ENCODE results near the gene LBH.

Gene LBH

DNA sequence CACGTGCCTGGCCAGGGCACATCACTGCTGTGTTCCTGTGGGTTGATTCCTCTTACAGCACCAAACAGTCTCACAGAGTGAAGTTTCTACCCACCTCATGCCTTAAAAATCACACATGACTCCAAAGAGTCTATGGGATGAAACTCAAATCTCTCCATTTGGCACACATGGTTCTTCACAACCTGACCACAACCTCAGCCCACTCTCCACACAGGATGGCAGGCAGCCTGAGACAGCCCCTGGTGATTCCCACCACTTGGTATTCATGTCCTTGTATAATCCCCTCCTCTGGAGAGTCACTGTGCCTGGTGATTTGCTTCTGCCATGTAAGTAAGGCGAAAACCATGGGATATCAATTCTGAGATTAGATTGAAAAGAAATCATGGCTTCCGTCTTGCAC lies 46.2 kb downstream of the LBH start:
- DNase-seq: no peak

DNA sequence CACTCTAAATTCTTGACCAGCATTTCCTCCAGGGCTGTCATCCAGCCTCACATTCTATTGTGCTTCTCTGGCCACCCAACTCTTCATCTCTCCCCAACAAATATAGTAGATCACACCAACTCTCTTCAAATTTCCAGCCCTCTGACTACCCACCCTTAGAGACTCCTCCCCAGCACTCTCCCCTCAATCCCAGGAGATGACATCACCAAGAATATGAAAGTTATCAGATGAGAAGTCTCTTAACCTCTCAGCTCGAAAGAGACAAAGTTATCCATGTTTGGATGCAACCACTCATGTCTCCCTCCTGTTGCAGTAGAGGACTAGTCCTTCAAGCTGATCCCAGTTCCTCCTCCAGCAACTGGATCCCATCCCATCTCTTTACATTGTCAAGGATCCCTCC lies 47.1 kb downstream of the LBH start:
- no peak for DNase-seq

DNA sequence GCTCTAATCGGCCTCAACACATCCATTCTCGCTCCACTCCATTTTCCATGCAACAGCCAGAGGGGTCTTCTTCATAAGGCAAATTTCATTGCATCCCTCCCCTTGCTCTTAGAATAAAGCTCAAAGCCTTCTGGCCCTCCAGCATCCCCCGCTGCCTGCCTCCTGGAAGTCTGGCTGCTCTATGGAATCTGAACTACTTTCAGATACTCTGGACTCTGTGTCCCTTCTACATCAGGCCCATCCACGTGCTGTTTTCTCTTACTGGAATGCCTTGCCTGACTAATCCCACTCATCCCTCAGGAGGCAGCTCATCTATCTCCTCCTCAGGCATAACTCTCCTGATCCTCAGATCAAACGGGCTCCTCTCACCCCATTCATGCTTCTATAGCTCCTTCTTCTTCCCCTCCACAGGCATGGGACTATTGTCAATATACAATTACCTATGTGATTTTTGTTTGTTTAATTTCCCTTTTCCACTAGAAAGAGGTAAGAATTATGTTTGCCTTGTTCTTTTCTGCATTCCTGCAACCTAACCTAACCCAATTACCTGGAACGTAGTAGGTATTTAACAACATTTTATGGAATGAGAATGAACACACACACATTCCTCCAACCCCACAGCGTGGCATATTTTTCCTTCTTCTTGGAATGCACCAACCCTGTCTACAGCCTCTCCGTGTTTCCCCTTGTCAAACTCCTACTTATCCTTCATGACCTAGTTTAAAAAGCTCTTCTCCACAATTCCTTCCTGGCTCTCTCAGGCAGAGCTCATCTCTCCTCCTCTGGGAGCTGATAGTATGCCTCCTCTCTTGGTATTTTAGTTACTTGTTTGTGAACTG lies 49.5 kb downstream of the LBH start:
- DNase-seq: no peak

DNA sequence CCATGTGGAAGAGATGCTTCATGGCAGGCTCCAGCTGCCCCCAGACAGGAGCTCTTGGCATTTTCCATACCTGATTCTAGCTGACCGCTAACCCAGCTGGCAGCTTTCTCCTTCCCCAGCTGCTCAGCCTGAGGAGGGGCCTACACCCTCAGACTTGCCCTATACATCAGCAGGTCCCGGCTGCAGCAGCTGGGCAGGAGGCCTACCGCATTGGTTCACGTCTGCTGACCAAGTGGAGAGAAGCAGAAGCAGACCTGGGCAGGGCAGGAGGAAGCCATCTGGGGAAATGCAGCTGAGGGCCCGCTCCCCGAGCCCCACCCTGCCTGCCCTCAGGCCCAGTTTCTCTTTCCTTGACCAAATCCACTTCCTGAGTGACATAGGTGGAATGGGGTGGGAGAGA lies 50.7 kb downstream of the LBH start:
- DNase-seq: no peak

DNA sequence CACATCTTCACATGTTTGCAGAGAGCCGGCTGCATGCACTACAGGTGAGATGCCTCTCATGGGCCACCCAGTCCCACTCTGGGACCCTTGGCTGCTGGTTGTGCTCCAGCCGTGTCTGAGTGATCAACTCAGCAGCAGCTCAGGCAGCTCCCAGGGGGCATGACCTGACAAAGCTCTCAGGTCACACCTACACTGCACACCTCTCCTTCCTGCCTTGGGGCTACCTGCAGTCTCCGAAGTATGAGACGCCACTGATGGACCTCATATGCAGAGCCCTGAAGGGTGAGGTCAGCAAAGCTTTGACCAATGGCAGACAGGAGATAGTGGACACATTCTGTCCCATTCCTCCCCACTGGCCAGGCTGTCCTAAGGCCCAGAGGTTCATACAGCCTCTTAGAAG lies 51.4 kb downstream of the LBH start:
- DNase-seq: no peak

DNA sequence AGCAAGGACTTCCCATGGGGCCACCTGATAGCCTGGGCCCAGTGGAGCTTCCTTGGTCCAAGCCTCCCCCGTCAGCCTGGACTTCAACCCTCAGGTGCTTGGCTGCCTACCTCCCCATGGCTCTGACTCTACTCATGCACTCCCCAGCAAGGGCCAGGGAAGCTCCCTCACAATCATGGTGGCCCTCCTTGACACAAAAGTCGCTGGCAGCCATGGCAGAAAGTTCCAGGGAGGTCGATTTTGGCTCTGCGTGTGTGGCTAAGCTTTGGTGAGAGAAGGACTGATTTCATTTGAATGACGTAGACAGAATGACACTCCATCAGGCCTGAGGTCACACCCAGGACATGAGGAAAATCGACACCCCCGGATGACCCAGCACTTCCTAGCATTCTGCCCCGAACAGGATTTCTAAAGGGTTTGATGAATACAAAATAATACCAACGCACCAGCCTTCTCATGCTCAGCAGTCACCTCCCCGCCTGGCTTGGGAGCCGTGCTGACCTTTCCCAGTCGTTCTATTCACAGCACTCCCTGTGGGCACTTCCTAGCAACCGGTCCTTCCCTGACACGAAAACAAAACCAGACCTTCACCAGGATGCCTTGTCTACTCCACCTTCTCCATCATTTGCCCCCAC lies 52.7 kb downstream of the LBH start:
- no peak for DNase-seq

DNA sequence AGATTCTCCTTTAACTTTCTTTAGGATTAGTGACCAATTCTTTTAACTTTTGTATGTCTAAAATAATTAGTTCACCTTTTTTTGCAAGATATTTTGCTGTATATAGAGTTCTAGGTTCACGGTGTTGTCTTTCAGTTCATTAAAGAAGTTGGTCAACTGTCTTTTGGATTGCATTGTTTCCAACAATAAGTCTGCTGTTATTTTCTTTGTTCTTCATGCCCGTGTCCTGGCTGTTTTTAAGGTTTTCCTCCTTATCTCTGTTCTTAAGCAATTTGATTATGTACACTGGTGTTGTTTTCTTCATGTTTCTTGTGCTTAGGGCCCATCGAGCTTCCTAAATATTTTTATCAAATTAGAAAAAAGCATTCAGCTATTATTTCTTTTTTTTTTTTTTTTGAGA lies 54.4 kb downstream of the LBH start:
- DNase-seq: no peak

DNA sequence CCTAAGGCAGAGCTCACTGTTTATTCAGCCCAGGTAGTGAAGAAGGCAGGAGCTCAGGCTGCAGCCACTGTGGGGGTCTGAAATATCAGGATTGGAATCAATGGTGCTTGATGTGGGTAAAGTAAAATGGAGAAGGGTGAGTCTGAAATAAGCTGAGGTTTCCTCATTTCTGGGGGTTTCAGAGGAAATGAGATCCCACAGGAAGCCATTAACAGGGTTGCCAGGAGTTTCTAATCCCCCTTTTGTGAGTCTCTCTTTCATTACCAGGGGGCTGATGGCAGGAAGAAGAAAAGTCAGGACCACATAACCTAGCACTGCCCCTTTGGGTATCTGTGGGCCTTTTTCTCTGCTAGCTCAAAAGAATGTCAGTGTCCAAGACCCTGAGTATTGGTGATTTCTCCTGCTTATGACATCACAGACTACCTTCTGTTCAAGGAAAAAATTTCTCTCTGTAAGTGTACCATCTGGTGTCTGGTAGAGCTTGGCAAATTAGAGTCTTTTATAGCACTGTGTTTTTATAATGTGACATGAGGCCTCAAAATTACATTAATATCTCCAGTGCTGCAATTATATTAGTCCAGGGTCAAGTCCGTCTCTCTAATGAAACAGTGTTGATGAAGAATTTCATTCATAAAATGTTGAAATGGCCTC lies 56.0 kb downstream of the LBH start:
- no peak for DNase-seq

DNA sequence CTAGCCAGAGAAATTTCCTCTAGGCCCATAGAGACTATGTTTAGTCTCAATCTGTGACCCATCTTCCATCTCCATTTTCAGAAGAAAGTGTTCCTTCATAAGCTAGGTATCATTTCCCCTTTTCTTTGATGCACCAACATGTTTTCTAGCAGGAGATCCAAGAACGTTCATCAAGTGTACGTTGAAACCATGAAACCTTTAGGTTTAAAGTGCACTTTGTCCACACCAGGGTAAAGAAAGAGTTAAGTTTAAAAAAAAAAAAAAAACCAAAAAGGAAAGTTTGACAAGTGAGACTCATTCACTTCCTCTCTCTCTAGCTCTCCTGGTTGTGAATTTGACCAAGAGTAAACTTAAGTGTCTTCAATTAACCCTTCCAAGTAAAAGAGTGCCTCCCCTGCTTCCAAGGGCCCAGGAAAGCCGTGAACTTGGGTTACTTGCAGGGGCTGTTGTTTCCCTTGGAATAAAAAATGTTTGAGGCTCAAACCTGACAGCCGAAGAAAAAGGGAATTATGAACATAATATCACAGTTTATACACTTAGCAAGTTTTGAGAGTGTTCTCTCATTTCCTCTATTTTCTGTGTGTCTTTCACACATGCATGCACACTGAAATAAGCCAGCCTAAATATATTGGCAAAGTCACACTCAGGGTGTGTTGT lies 56.7 kb downstream of the LBH start:
- no peak for DNase-seq

DNA sequence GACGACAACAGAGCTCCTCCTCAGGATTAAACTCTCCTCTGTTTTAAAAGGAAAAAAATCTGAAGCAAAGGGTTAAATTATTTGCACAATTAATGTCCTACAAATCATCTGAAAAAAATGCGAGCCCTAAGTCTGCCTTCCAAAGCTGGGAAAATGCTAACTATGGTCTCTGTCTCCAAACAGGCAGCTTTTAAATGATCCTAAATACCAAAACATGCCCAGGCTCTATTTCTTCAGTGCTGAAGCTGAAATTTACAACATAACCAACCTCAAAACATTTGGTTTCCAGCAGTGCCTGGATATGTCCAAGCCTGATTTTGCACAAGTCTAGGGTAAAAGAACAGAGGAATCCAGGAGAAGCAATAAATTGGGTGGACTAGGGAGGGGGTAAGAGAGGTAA lies 57.2 kb downstream of the LBH start:
- no peak for DNase-seq

DNA sequence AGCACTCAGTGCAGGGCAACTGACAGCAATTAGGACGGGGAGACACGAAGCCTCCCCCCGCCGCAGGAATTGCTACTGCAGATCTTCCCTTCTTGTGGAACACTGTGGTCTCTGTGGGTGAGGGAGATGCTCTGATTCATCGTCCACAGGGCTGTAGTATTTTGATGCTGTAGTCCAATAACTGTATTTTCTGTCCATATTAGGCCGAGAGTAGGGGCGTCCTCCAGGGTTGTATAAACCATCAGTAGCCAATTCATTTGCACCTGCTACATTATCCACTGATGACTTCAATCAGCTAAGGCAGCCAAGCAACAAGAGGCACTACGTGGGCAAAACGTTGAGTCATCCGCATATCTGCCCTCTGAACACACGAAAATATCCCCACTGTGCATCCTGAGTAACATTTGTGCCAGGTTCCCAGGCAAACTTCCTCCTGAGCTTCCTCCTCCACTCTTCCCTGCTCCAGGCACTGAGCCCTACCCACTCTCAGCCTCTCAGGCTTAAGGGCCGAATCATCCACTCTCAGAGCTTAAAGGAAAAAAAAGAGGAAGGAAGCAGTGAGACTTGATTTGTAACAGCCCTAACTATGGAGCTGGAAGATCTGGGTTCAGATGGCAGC lies 62.1 kb downstream of the LBH start:
- no peak for DNase-seq

DNA sequence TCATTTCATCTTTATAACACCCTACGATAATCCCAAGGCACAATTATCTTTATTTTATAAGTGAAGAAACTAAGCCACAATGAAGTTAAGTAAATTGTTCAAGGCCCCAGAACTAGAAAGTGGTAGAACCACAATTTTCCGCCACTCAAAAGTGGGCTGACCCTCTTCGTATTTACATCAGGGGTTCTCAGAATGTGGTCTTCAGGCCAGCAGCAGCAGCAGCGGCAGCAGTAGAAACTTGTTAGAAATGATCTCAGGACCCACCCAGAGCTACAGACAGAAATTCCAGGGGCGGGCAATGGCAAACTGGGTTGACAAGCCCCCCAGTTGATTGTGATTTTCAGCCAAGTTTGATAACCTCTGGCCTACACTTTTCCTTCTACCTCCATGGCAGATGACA lies 62.8 kb downstream of the LBH start:
- no peak for DNase-seq

DNA sequence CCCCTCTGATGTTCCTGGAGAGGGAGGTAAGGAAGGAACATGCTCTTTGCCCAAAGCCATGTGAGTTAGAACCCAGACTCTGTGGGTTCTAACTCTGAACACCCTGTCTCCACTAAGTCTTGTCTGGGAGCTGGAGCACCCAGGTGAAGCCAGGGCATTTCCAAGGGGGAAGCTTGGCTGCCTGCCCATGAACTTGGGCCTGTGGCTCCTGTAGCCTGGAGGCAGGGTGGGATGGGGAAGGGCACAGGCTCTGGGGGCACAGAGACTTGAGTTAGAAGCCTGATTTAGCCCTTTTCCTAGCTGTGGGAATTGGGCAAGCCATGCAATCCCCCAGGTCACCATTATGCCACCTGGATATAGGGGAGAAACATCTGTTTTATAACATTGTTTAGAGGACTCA lies 65.2 kb downstream of the LBH start:
- DNase-seq: no peak

DNA sequence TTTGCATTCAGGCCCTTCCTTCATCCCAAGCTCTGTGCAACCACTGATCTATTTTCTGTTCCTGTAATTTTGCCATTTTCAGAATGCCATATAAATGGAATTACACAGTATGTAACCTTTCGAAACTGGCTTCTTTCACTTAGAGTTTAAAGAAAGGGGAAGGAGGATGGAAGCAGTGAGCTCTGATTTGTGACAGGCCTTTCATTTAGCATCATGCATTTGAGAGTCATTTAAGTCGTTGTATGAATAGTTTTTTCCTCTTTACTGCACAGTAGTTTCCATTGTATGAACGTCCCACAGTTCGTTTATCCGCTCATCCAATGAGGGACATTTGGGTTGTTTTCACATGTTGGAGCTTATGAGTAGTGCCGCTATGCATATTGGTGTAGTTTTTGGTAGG lies 67.0 kb downstream of the LBH start:
- no peak for DNase-seq

DNA sequence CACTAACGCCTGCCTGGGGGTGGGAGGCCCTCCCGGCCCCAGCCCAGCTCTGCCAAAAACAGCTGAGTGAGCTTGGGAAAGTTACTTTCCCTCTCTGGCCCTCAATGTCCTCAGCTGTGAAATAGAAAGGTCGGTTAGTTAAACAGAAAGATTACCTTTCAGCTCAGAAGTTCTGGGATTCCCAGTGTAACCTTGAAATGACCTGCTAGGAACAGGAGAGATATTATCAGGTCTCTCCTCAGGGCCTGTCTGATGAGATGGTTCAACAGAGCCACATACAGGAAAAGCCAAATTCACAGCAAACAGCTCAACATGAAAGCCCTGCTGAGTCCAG lies 68.8 kb downstream of the LBH start:
- DNase-seq: no peak

DNA sequence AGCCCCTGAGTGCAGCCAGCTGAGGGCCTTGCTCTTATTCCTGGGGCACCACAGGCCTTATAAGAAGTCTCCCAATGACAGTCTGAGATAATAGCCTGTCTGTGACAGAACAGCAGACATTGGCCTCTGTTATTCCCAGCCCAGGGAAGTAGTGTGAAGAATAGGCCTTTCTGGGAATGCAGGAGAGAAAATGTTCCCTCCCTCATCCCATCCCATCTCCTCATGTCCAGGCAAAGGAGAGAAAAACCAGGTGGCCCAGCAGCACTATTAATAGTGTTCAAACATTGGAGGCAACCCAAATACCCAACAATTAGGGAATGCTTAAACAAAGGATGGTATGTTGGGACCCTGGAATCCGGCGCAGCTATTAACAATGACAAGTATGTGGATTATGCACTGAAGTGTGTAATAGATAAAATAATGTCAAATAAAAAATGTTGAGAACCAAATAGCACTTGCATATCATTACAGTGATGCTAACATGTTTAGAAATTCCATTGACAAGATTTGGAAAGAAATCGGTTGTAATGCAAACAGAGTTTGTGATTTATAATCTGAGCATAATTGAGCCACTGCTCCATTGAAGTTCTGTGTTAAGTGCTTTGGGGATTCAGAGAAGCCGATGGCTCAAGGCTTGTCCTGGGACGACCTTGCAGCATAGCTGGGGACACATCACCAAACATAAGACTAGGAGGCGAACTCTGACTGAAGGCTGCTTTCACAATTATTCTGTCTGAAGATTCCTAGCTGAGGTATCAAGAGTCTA lies 69.3 kb downstream of the LBH start:
- DNase-seq: no peak

DNA sequence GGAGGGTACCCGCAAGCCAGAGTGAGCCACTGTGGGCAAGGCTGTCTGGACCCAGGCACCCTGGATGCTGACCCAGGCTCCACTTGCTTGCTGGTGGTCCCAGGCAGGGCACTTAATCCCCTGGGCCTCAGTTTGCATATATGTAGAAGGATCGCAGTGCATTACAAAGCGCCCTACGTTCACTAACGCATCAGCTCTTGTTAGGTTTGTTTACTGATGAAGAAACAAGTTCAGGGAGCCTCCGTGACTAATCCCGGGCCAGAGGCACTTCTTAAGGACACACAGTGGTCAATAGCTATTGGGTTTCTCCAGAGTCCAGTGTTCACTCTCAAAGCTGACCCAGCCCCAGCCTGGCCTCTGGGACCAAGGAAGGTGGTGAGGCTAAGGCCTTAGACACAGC lies 70.2 kb downstream of the LBH start:
- DNase-seq: no peak

DNA sequence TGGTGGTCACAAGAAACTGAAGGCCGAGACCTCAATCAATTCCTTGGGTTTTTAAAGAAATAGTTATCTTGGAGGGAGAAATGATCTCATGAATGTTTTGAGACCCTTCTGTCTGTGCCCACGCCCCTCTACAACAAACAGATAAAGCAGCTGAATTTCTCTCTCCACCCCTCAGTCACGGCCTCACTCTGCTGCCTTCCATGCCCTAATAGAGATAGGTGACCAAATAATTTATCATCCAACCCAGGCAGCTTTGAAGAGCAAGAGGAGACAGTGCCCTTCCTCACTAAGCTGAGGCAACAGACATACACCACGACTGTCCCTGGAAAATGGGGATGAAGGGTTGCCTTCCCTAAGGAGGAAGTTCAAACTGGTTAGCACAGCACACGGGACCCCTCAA lies 71.2 kb downstream of the LBH start:
- DNase-seq: no peak

DNA sequence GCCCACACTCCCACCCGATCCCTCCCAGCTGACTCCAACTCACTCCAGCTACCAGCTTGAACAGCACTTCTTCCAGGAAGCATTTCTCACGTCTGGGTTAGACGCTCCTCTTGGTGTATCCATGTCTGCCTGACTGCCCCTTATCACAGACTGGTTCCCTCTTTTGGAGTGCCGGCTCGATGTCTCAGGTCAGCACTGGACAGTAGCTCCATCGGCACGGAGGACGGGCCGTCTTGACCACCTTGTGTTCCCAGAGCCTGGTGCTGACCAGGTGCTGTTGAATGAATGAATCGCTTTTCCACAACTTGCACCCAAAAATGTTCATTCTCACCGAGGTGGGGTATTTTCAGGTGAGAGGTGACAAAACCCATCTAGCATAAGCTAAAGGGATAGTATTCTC lies 71.8 kb downstream of the LBH start:
- no peak for DNase-seq

DNA sequence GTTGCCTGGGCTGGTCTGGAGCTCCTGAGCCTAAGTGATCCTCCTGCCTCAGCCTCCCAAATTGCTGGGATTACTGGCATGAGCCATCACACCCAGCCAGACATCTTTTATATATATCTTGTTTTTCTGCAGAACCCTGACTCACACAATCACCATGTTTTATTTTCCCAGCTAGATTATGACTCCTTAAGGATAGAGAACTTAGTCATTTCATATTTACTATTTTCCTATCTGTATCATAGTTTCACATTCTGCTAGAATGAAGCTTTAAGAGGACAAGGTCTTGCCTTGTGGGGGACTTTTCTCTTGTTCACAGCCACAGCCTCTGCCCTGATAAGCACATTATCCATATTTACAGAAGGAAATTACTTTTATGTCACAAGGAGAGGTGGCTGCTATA lies 73.9 kb downstream of the LBH start:
- no peak for DNase-seq

DNA sequence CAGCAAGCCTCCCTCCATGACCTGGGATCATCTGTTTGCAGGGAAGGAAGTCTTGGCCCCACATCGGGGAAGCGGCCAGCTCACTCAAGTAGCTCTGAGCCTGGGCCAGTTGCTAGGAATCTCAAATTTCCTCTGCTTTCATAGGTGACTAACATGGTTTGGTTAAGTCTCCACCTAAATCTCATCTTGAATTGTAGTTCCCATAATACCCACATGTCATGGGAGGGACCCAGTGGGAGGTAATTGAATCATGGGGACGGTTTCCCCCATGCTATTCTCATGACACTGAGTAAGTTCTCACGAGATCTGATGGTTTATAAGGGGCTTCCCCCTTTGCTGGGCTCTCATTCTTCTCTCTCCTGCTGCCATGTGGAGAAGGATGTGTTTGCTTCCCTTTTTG lies 75.2 kb downstream of the LBH start:
- no peak for DNase-seq

DNA sequence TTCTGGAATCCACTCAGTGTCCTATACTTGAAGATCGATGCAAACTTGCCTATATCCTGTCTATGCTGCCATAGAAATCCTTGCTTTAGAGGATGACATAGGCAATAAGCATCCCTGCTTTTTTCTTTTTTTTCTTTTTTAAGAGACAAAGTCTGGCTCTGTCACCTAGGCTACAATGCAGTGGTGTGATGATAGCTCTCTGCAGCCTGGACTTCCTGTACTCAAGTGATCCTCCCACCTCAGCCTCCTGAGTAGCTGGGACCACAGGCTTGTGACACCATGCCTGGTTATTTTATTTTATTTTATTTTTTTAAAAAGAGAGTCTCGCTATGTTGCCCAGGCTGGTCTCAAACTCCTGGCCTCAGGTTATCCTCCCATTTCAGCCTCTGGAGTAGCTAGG lies 76.9 kb downstream of the LBH start:
- no peak for DNase-seq

Data from NCI-H510A treated with DMSO at 0.1 percent for 48 hours (cell line).